GM19328 (cell line): Measurements from ENCODE around the gene HEG1.

Experiments
- ATAC-seq: cut with Tn5 transposase; IDR thresholded peaks from one replicate; pipeline ENCODE4 v1.9.1; 2021; ENCODE audit warnings: mild to moderate bottlenecking, moderate library complexity; ENCODE audit not compliant: unreplicated experiment

The HEG1 gene

DNA sequence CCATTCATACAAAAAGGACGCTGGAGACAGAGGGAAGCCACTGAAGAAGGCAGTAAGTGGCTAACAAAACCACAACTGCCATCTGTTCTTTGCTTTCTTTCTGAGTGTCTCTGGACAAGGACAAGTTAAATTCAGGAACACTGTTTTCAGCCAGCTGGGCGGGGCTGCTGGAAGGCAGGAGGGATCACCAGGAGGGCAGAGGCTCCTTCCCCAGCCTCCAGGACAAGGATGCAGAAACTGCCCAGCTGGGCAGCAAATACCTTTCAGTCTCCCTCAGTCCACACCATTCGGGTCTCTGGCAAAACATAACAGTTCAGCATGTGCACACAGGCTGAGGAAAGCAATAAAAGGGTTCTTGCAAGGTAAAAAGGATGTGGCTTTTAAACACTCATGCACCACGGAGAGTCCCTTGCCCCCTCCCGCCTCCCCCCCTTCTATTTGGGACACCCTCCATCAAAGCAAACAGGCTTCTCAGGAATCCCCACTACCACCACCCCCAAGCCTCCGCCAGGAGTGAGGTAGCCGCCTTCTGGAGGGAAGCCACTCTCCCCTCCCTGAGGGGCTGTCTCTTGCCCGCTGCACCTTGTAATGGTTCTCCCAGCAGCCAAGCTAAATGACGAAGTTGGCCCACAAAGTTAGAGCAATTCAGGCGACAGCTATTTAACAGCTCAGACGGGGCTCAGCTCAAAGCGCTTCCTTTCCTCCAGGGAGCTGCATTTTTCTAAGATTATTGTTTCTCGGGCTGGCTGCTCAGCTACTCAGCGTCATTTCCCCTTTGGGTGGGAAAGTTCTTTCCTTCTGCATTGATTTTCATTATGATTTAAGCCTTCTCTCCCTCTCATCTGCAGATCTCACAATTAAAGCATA is 3.8 kb downstream of the HEG1 start:
- ATAC-seq, result no peak

DNA sequence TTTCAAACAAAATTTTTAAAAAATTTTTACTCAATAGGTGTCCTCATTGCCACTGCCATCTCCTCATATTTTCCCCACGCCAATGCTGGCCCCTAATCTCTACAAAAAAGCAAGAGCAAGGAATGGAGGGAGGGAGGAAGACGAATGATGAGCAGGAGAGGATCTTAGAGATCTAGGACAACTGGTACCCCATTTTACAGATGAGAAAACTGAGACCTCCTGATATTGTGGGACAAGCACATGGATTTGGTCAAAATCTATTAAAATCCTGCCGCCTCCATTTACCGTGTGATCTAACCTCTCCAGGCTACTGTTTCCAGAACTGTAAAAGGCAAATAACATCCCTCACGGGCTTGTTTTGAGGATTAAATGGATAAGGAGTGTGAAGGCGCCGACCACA is 4.6 kb downstream of the HEG1 start:
- no peak for ATAC-seq

DNA sequence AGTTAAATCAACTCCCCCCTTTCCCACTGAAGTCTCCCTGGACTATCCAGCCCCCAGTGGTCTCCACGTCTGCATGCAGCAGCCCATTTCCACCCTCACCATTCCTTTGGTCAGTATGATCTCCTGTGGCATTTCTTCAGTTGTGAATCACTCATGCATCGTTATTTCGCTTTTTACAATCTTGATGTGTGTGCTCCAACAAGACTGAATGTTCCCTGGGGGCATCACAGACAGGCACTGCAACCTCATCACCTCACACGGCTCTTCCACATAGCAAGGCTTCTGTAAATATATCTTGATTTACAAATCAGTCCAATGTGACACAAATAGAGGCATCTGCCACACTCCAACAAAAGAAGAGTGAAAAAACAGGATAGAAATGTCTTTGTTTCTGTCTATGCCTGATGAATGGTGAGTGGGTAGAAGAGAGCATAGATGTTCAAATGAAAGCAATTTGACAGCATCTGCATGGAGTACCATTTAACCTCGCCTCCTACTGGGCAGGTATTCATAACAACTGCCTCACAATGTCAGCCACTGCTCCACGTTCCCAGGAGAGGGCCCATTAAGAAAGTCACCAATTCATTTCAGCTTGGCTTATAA is 5.2 kb downstream of the HEG1 start:
- ATAC-seq, result no peak

GRCh38 chr3:125048282-125048681 is 7.5 kb downstream of the HEG1 start:
- no peak for ATAC-seq

DNA sequence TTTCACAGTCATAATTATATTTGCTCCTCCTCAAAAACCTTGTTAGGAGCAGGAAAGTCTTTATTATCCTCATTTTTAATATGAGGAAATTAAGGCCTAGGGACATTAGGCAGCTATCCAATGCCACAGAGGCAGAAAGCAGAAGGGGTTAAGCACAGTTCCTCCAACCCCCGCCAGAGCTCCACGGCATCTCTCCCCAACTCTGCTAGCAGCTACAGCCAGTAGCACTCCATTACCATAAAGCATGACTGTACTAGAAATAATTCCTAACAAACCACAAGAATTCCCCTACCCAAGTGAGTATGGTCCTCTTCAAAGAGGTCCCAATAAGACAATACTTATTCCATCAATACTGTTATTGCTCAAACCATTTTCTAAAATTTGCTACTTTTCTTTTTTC is 9.8 kb downstream of the HEG1 start:
- ATAC-seq, result no peak

- no peak for ATAC-seq
Measured at GRCh38 chr3:125045194-125045593, 10.6 kb downstream of the HEG1 start.

- no peak for ATAC-seq
Measured at GRCh38 chr3:125043599-125044151, 12.1 kb downstream of the HEG1 start.

DNA sequence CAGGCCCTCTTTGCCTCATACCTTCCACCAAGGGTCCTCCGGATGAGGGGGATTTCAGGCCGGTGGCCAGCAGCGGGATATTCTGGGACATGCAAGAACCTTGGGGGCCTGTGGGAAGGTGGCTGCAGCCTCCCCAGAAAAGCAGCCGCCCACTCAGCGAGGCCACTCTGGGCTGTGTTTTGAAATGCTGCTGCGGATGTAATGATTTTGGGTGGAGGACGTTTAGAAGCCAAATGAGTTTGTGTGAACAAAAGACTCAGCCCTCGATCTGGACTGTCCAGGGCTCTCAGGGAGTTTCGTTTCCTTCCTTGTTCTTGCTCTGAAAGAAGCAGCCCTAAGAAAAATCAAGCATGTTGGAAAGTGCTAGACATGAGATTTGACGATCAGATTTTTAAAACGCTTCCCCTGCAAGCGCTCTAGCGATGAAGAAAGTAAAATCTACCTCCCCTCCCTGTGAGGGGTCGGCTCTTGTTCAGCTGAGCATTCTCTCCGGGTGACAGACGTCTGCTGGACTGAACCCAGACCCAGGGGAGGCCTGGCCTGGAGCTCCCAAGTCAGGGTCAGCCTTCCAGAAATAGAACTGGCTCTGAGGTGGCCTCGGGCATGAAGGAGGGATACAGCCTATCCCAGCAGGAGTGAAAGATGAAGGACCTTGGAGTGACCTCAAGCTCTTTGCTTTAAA is 12.9 kb downstream of the HEG1 start:
- ATAC-seq, result no peak

GRCh38 chr3:125039131-125040100 is 16.4 kb downstream of the HEG1 start:
- no peak for ATAC-seq

GRCh38 chr3:125037498-125038150 is 18.2 kb downstream of the HEG1 start:
- ATAC-seq, result no peak

- ATAC-seq, result no peak
Measured at GRCh38 chr3:125035217-125035616, 20.6 kb downstream of the HEG1 start.

- no peak for ATAC-seq
Measured at GRCh38 chr3:125033616-125034015, 22.2 kb downstream of the HEG1 start.

- ATAC-seq, result no peak
Measured at GRCh38 chr3:125033135-125033534, 22.7 kb downstream of the HEG1 start.

DNA sequence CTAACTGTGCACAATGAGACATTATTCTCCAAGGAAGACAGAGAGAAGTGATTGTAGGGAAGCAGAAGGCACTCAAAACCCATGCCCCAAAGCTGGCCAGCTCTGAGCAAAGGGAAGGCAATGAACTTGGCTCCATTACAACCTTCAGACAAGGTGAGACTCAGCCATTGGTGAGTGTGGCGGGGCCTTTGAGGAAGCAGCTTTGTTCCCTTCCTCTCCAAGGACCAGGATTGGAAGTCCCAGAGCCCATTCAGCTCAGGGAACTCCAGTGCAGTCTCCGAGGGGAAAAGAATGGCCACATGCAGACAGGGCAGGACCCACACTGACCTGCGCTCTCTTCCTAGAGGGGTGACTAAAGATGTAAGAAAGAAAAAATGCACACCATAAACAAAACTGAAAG is 23.1 kb downstream of the HEG1 start:
- ATAC-seq, result no peak

- no peak for ATAC-seq
Measured at GRCh38 chr3:125032100-125032643, 23.6 kb downstream of the HEG1 start.

- ATAC-seq, result no peak
Measured at GRCh38 chr3:125031544-125031943, 24.3 kb downstream of the HEG1 start.

DNA sequence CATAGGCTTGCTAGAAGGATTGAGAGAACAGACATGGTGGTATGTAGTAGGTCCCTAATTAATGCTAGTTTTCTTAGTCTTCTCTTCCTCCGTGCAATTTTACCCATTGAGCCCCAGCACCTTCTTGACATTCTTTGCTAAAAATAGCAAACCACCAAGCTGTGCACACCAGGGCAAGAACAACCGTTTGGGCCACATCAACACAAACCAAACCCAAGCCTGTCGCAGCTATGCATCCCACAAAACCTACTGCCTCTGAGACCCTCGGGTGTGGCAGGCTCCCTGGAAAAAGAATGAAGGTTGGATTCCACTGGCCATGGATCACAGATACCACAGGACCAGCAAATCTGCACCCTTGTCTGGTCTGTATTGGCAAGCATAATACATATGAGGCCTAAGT is 27.1 kb downstream of the HEG1 start:
- no peak for ATAC-seq

DNA sequence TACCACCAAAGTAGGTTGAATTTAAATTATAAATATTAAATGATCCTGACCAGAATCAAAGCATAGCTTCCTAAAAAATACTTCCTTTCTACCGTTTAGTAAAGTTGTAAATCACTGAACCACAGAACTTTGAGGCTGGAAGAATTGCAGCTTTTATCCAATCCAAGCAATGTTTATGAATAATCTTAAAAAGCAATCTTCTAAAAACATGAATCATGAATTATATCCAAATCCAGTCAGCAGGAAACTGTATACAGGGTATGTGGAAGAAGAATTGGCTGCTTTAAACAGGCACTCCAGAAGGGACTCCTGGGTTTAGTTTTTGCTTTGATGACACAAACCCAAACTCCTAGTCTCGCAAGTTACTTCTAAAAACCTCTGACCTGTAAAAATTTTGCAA is 30.2 kb downstream of the HEG1 start:
- ATAC-seq, result no peak

- no peak for ATAC-seq
Measured at GRCh38 chr3:125024817-125025216, 31.0 kb downstream of the HEG1 start.
